Lung (tissue), 12 donors: ENCODE data around the gene ZNF132. TPM values are rescaled to one million over a fixed set of nuclear protein-coding genes. Genes with fewer than 3 reads are reported as not detected.

Experiments used
- ATAC-seq: fragments of 200-7000 bp; cut with Tn5 transposase; one replicate; pipeline ENCODE4 v1.9.1; 2020; ENCODE audit warnings: moderate number of reproducible peaks; ENCODE audit not compliant: insufficient read depth, low FRiP score
- DNase-seq, 3 donors: peaks; one replicate each; pipeline ENCODE4 v3.0.0-alpha.2; 2013 to 2017
- H3K27ac ChIP-seq, 2 donors: one replicate each; pipeline ENCODE4 v1.5.1; 2013; ENCODE audit warnings: mild to moderate bottlenecking in 2 of 2, moderate library complexity in 2 of 2, control low read depth in 1 of 2, inconsistent platforms in 1 of 2, low read depth in 1 of 2, low read length in 1 of 2
- H3K27me3 ChIP-seq, 3 donors: one replicate each; pipeline ENCODE4 v1.5.1; 2013; ENCODE audit warnings: low read length in 2 of 3; ENCODE audit not compliant: control insufficient read depth in 3 of 3, insufficient read depth in 3 of 3
- H3K36me3 ChIP-seq, 4 donors: one replicate each; pipeline ENCODE4 v1.5.1; 2013; ENCODE audit warnings: low read length in 4 of 4, mild to moderate bottlenecking in 1 of 4, moderate library complexity in 1 of 4; ENCODE audit not compliant: control insufficient read depth in 4 of 4, insufficient read depth in 4 of 4
- H3K4me1 ChIP-seq, 5 donors: one replicate each; pipeline ENCODE4 v1.5.1; 2013; ENCODE audit warnings: low read length in 5 of 5, mild to moderate bottlenecking in 2 of 5, moderate library complexity in 1 of 5; ENCODE audit not compliant: control insufficient read depth in 5 of 5, insufficient read depth in 5 of 5
- H3K4me3 ChIP-seq: one replicate; pipeline ENCODE4 v1.5.1; 2013; ENCODE audit warnings: mild to moderate bottlenecking, control low read depth, moderate library complexity
- H3K9ac ChIP-seq, 2 donors: one replicate each; pipeline ENCODE4 v1.5.1; 2013; ENCODE audit warnings: low read length in 2 of 2, control low read depth in 1 of 2; ENCODE audit not compliant: insufficient read depth in 1 of 2
- H3K9me3 ChIP-seq, 4 donors: one replicate each; pipeline ENCODE4 v1.5.1; 2013; ENCODE audit warnings: low read length in 3 of 4, mild to moderate bottlenecking in 1 of 4, moderate library complexity in 1 of 4; ENCODE audit not compliant: control insufficient read depth in 4 of 4, insufficient read depth in 3 of 4
- WGBS, 2 donors: extraction: QIAGEN DNeasy Blood & Tissue Kit; methylation state at CpG; one replicate each; pipeline ENCODE4 v1.1.7; 2013; 5-methylcytosine and 5-hydroxymethylcytosine counted together
- polyA plus RNA-seq, 2 donors: library from polyadenylated mRNA; stranded (reverse); fragments of 200-250 nt; gene quantifications; one replicate each; pipeline ENCODE4 v1.2.1, GENCODE V29; 2013
- total RNA-seq, 2 donors: library from RNA; depleted of rRNA in 1 of 2; stranded (reverse); fragments of >200 nt in 1 of 2; gene quantifications; one replicate each; pipeline ENCODE4 v1.2.1, GENCODE V29; 2014 to 2021
- TF ChIP-seq, protein P1 (sequence below): IDR thresholded peaks from 2 replicates; pipeline ENCODE4 v1.5.1; 2012; ENCODE audit warnings: mild to moderate bottlenecking; ENCODE audit errors: control extremely low read depth, extremely low read depth
- donor health status: control.
- donor health status: control.
- donor health status: Bipolar disorder and iron deficiency.
- donor health status: healthy.
- donor health status: DM: yes; HTN: yes; CAD: no.

Gene ZNF132
- total and polyA plus RNA-seq, 4 donors: 1.0 to 7.4 (median 2.9) TPM

DNA sequence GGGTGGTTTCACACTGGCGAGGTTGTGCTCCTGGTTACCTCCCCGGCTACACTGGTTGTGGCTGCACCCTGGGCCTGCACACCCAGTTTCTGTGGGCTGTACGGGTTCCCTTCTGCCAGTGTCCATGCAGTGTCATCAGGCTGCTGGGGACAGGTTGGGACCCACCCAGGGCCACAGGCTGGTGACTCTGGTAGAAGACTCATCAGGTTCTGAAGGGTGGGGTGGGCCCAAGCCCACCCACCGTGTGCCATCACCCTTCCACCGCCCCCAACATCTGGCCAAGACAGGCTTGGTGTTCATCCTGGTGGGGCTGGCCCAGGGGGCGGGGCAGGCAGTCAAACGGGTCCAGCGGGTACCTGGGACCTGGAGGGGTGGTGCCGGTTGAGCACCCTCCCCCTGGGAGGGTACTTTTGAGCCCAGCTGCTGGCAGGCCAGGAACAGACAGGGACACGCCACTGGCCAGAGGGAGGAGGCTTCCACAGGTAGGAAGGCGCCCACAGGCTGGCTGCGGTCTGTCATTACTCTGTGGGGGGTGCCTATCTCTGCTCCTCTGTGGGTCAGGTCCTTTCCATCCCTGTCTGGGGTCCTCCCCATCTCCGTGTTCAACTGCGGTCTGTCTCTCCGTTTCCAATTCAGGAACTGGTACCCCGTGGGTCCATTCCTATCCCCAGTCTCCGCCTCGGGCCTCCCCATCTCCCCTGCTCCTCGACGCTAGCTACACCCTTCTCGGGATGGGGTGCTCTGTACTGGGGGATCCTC is 44.6 kb downstream of the ZNF132 start, which contains the start of gene RNF225:
TSS of gene RNF225 (plus strand) at position 437 of the 759 bp plus-strand sequence. CDS start 434 bp downstream, outside the sequence.
- peaks cover 0 to 21% (median 11%) of the 10 kb centered on the region in 3 donors for H3K27me3 ChIP-seq
- peaks cover 7 to 26% (median 23%) of the 10 kb centered on the region in 4 donors for H3K36me3 ChIP-seq
- 39 to 41% methylated on average over 20 to 21 of the region's 21 CpGs for WGBS, 2 donors
- ATAC-seq (peak; percentile 36), DNase-seq (no peak)
- no peak within 1 kb of the TSS for H3K9ac ChIP-seq
- H3K27ac ChIP-seq: no peak within 1 kb of the TSS
- H3K4me3 ChIP-seq: peak within 1 kb of the TSS; percentile 12
- H3K4me1 ChIP-seq: peaks cover 0 to 9% (median 5%) of the 10 kb centered on the region in 5 donors
- peaks cover 0 to 5% (median 0%) of the 10 kb centered on the region in 4 donors for H3K9me3 ChIP-seq
- TF ChIP-seq, protein P1, sequence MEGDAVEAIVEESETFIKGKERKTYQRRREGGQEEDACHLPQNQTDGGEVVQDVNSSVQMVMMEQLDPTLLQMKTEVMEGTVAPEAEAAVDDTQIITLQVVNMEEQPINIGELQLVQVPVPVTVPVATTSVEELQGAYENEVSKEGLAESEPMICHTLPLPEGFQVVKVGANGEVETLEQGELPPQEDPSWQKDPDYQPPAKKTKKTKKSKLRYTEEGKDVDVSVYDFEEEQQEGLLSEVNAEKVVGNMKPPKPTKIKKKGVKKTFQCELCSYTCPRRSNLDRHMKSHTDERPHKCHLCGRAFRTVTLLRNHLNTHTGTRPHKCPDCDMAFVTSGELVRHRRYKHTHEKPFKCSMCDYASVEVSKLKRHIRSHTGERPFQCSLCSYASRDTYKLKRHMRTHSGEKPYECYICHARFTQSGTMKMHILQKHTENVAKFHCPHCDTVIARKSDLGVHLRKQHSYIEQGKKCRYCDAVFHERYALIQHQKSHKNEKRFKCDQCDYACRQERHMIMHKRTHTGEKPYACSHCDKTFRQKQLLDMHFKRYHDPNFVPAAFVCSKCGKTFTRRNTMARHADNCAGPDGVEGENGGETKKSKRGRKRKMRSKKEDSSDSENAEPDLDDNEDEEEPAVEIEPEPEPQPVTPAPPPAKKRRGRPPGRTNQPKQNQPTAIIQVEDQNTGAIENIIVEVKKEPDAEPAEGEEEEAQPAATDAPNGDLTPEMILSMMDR: no peak

DNA sequence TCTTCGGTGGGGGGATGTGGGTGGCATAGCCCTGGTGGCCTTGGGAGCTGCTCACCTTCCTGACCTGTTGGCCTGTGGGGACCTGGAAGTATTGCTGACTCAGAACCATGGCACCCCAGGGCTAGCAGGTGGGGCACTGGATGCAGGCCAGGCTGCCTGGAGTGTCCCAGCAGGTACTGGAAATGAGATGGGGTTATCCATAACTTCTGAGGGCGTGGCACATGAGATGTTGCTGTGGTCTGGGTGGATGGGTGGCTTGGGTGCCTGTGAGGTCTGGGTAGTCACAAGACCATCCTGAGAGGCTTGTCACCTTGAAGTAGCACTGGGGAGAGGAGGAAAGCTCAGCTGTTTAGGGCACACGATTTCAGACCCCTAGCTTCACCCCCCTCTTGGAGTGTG is 45.1 kb downstream of the ZNF132 start:
- WGBS, 2 donors: 72% methylated on average over 3 of the region's 3 CpGs
- Histone ChIP-seq H3K4me1 (peaks cover 0 to 5% (median 3%) of the 10 kb centered on the region in 5 donors), H3K27me3 (peaks cover 0 to 21% (median 11%) of the 10 kb centered on the region in 3 donors), H3K9me3 (peaks cover 0 to 5% (median 0%) of the 10 kb centered on the region in 4 donors), H3K36me3 (peaks cover 7 to 26% (median 23%) of the 10 kb centered on the region in 4 donors), H3K27ac (no peak overlapping the region), H3K4me3 (peak overlapping the region; percentile 12), H3K9ac (no peak overlapping the region)
- ATAC-seq: peak; percentile 28
- DNase-seq: no peak
- TF ChIP-seq, protein P1: no peak

DNA sequence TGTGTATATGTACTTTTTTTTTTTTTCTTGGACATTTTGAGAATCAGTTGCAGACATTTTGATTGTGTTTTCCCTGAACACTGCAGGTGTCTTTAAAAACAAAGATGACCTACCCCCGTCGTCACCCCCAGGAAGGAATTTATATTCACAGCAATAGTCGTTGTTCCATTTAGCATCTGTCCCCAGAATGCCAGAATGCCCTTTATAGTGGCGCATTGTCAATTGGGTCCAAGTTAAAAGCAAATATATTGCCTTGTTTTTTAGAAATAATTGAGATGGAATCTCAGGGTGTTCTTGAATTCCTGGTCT is 46.3 kb downstream of the ZNF132 start:
- DNase-seq: no peak
- no peak overlapping the region for H3K9ac ChIP-seq
- WGBS, 2 donors: 89 to 90% methylated on average over 4 of the region's 4 CpGs
- H3K27me3 ChIP-seq: peaks cover 0 to 21% (median 11%) of the 10 kb centered on the region in 3 donors
- H3K9me3 ChIP-seq: peaks cover 0 to 5% (median 0%) of the 10 kb centered on the region in 4 donors
- no peak for ATAC-seq
- TF ChIP-seq, protein P1: no peak
- peaks cover 9 to 26% (median 24%) of the 10 kb centered on the region in 4 donors for H3K36me3 ChIP-seq
- no peak overlapping the region for H3K4me3 ChIP-seq
- peaks cover 0 to 5% (median 3%) of the 10 kb centered on the region in 5 donors for H3K4me1 ChIP-seq
- H3K27ac ChIP-seq: no peak overlapping the region
